Gastrocnemius medialis (tissue), 4 donors: Measurements from ENCODE around the gene URM1.

Source experiments
- CTCF ChIP-seq, 5 experiments: fragments of 450-650 bp in 3 of 5; fragments of 200-600 bp in 2 of 5; sonication (generic) in 2 of 5; IDR thresholded peaks in 4 of 5; conservative IDR thresholded peaks in 1 of 5; 1 replicate in 4 of 5; 2 replicates in 1 of 5; pipeline ENCODE4 v1.5.1; 2016 to 2019; ENCODE audit warnings: antibody characterized with exemption in 5 of 5, mild to moderate bottlenecking in 3 of 5, moderate library complexity in 3 of 5
- POLR2A ChIP-seq, 2 donors: fragments of 450-650 bp; IDR thresholded peaks; one replicate each; pipeline ENCODE4 v1.6.1; 2017; ENCODE audit warnings: antibody characterized with exemption in 2 of 2, mild to moderate bottlenecking in 2 of 2, moderate library complexity in 2 of 2

GRCh38 chr9:128339761-128340690, 31.1 kb upstream of the URM1 start, which contains the start of gene SLC27A4:
- TF ChIP-seq CTCF (IDR thresholded peaks at IDR 0.05 in 4 of 5, conservative IDR thresholded peaks at IDR 0.05 in 1 of 5): no peak
- TF ChIP-seq POLR2A (IDR thresholded peaks at IDR 0.05): peak in 1 of 2 donors; percentile 42
